Upper lobe of left lung (tissue), 4 donors: ENCODE data around the gene HTR6.

ENCODE experiments used
- EP300 ChIP-seq, 4 donors: sonication (generic); formaldehyde crosslinking; IDR thresholded peaks; one replicate each; pipeline ENCODE4 v1.5.1; 2017; ENCODE audit warnings: antibody characterized with exemption in 4 of 4, control low read depth in 2 of 4
- POLR2A ChIP-seq, 4 donors: fragments of 450-650 bp; IDR thresholded peaks; one replicate each; pipeline ENCODE4 v1.5.1; 2016 to 2017; ENCODE audit warnings: antibody characterized with exemption in 4 of 4, mild to moderate bottlenecking in 2 of 4
- POLR2AphosphoS5 ChIP-seq, 2 donors: sonication (generic); formaldehyde crosslinking; IDR thresholded peaks; one replicate each; pipeline ENCODE4 v1.5.1; 2017; ENCODE audit warnings: antibody characterized with exemption in 2 of 2
- TF ChIP-seq, protein P1 (sequence below), 6 experiments: fragments of 450-650 bp in 4 of 6; fragments of 200-600 bp in 2 of 6; sonication (generic) in 2 of 6; IDR thresholded peaks; one replicate each; pipeline ENCODE4 v1.5.1; 2016 to 2019; ENCODE audit warnings: antibody characterized with exemption in 6 of 6

GRCh38 chr1:19695772-19696171, 31.1 kb downstream of the HTR6 start:
- TF ChIP-seq, protein P1, sequence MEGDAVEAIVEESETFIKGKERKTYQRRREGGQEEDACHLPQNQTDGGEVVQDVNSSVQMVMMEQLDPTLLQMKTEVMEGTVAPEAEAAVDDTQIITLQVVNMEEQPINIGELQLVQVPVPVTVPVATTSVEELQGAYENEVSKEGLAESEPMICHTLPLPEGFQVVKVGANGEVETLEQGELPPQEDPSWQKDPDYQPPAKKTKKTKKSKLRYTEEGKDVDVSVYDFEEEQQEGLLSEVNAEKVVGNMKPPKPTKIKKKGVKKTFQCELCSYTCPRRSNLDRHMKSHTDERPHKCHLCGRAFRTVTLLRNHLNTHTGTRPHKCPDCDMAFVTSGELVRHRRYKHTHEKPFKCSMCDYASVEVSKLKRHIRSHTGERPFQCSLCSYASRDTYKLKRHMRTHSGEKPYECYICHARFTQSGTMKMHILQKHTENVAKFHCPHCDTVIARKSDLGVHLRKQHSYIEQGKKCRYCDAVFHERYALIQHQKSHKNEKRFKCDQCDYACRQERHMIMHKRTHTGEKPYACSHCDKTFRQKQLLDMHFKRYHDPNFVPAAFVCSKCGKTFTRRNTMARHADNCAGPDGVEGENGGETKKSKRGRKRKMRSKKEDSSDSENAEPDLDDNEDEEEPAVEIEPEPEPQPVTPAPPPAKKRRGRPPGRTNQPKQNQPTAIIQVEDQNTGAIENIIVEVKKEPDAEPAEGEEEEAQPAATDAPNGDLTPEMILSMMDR (IDR thresholded peaks at IDR 0.05): no peak
- TF ChIP-seq POLR2AphosphoS5 (IDR thresholded peaks at IDR 0.05) (no peak), POLR2A (IDR thresholded peaks at IDR 0.05) (no peak), EP300 (IDR thresholded peaks at IDR 0.05) (no peak)
